GM06990 (cell line): ENCODE measurements around the gene STRBP.
"Not testable (repeated sequence)": the region's sequence is repeated elsewhere in the genome, so short reads cannot be mapped to it uniquely, and the experiment has no call there.

Experiments used
- DNase-seq: peaks from one replicate; pipeline ENCODE4 v3.0.0-alpha.2; 2011; ENCODE audit not compliant: insufficient read length; ENCODE audit errors: extremely low read depth
- H3K27me3 ChIP-seq: replicated peaks from 2 replicates; pipeline ENCODE4 v1.6.0; 2011; ENCODE audit warnings: low read length; ENCODE audit not compliant: control insufficient read depth, insufficient read depth
- H3K36me3 ChIP-seq: 2 replicates; pipeline ENCODE4 v1.5.1; 2011; ENCODE audit warnings: low read length; ENCODE audit not compliant: control insufficient read depth, insufficient read depth
- H3K4me3 ChIP-seq: replicated peaks from 2 replicates; pipeline ENCODE4 v1.5.1; 2011; ENCODE audit warnings: low read depth, mild to moderate bottlenecking, control low read depth, low read length
- TF ChIP-seq, protein P1 (sequence below): IDR thresholded peaks from 2 replicates; pipeline ENCODE4 v1.5.1; 2011; ENCODE audit warnings: low read length, control low read depth, mild to moderate bottlenecking, inconsistent platforms; ENCODE audit not compliant: insufficient read depth, poor library complexity, severe bottlenecking

STRBP gene

DNA sequence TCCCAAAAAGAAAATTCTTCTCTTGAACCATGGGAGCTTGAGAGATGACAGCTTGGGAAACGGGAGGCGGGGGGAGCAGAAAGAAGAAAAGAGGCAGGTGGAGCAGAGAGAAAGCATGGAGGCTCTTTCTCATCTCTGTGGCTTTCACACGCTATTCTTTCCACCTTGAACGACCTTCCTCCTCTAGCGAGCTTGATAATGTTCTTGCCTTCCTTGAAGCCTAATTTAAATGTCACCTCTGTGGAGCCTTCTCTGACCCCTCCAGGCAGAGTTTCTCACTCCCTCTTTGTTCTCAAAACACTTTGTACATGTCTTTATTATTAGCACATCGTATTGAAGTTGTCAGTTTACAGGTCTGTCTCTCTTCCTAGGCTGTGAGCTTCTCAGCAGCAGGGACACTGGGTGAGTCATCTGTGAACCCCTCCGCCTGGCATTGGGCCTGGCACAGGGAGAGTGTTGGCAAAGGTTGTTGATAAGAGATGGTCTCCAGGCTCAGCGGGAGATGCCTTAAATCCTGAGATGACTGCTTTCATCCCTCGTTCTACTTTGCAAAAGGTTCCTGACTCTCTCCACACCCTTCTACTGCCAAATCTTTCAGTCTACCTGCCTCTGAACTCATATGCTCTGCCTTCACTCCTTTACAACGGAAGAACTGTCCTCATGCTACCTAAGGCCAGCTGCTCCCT is 14.1 kb upstream of the STRBP start:
- DNase-seq = no peak
- H3K27me3 ChIP-seq = no peaks in the 10 kb centered on the region; the same call in 1 of the 2 replicates
- no peak overlapping the region for H3K4me3 ChIP-seq
- no peaks in the 10 kb centered on the region for H3K36me3 ChIP-seq
- TF ChIP-seq, protein P1, sequence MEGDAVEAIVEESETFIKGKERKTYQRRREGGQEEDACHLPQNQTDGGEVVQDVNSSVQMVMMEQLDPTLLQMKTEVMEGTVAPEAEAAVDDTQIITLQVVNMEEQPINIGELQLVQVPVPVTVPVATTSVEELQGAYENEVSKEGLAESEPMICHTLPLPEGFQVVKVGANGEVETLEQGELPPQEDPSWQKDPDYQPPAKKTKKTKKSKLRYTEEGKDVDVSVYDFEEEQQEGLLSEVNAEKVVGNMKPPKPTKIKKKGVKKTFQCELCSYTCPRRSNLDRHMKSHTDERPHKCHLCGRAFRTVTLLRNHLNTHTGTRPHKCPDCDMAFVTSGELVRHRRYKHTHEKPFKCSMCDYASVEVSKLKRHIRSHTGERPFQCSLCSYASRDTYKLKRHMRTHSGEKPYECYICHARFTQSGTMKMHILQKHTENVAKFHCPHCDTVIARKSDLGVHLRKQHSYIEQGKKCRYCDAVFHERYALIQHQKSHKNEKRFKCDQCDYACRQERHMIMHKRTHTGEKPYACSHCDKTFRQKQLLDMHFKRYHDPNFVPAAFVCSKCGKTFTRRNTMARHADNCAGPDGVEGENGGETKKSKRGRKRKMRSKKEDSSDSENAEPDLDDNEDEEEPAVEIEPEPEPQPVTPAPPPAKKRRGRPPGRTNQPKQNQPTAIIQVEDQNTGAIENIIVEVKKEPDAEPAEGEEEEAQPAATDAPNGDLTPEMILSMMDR = no peak

- DNase-seq = no peak
- Histone ChIP-seq H3K36me3 (no peaks in the 10 kb centered on the region), H3K4me3 (no peak overlapping the region), H3K27me3 (no peaks in the 10 kb centered on the region; the same call in 1 of the 2 replicates)
- TF ChIP-seq, protein P1 = no peak
Measured at GRCh38 chr9:123281659-123282350, 13.4 kb upstream of the STRBP start.

DNA sequence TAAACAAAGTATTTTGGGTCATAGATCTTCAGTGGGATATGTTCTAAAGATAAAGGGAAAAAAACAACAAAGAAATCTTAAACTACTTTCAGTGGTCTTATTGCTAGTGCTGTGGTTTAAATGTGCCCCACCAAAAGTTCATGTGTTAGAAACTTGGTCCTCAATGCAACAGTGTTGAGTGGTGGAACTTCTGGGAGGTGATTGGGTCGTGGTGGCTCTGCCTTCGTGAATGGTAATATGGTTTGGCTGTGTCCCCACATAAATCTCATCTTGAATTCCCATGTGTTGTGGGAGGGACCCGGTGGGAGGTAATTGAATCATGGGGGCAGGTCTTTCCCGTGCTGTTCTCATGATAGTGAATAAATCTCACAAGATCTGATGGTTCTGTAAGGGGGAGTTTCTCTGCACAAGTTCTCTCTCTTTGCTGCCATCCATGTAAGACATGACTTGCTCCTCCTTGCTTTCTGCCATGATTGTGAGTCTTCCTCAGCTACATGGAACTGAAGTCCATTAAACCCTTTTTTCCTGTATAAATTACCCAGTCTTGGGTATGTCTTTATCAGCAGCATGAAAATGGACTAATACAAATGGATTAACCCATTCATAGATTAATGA is 10.6 kb upstream of the STRBP start:
- not testable (repeated sequence) for DNase-seq, H3K27me3 ChIP-seq, H3K4me3 ChIP-seq, H3K36me3 ChIP-seq

- no peak overlapping the region for H3K4me3 ChIP-seq
- TF ChIP-seq, protein P1 = no peak
- no peak for DNase-seq
- H3K36me3 ChIP-seq = no peaks in the 10 kb centered on the region
- H3K27me3 ChIP-seq = no peaks in the 10 kb centered on the region; the same call in 1 of the 2 replicates
Measured at GRCh38 chr9:123278361-123278760, 10.0 kb upstream of the STRBP start.

GRCh38 chr9:123276551-123276950 is 8.2 kb upstream of the STRBP start:
- Histone ChIP-seq H3K27me3 (no peaks in the 10 kb centered on the region; the same call in 1 of the 2 replicates), H3K36me3 (no peaks in the 10 kb centered on the region), H3K4me3 (no peak overlapping the region)
- DNase-seq = no peak
- TF ChIP-seq, protein P1 = no peak

- DNase-seq, H3K27me3 ChIP-seq, H3K4me3 ChIP-seq, H3K36me3 ChIP-seq: not testable (repeated sequence)
Measured at GRCh38 chr9:123271133-123271532, 2.7 kb upstream of the STRBP start.
